Stimulated activated CD8-positive, alpha-beta memory T cell treated with anti-CD3 and anti-CD28 coated beads, Interleukin-2, amount 100 ng/mL, for 1 hour (primary cell): ENCODE data around the gene HAGH.

ENCODE experiments used
- DNase-seq, 2 donors: peaks; one replicate each; pipeline ENCODE4 v3.0.0-alpha.2; 2020; ENCODE audit warnings: low read depth in 2 of 2

HAGH gene

DNA sequence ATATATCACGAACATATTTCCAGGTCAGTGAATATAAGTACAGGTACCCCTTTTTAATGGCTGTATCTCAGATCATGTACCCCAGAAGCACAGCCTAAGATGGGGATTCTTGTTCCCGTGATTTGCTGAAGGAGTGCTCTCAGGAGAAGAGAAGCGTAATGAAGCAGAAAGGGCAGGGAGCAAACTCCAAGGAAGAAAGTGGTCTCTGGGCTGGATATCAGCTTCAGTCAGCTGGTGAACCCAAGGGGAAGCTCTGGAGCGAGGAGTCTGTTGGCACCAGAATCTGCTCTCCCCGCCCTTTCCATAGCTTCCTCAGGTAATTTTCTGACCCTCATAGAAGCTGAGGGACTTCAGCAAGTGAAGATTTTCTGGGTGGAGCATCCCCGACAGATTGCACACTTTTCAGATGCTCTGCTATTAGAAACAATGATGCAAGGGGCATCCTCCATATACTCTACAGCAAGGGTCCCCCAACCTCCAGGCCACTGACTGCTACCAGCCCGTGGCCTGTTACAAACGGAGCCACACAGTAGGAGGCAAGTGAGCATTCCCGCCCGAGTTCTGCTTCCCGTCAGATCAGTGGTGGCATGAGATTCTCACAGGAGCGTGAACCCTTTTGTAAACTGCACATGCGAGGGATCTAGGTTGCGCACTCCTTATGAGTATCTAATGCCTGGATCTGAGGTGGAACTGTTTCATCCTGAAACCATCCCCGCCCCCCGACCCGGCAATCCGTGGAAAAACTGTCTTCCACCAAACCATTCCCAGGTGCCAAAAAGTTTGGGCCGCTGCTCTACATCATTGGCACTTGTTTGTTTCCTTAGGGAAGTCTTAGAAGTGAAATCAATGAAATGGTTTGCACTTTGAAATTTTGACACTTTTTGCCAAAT lies 4.8 kb upstream of the HAGH start:
- no peak for DNase-seq

- DNase-seq = no peak
These were observed 3.6 kb upstream of the HAGH start for GRCh38 chr16:1830213-1830612.

DNA sequence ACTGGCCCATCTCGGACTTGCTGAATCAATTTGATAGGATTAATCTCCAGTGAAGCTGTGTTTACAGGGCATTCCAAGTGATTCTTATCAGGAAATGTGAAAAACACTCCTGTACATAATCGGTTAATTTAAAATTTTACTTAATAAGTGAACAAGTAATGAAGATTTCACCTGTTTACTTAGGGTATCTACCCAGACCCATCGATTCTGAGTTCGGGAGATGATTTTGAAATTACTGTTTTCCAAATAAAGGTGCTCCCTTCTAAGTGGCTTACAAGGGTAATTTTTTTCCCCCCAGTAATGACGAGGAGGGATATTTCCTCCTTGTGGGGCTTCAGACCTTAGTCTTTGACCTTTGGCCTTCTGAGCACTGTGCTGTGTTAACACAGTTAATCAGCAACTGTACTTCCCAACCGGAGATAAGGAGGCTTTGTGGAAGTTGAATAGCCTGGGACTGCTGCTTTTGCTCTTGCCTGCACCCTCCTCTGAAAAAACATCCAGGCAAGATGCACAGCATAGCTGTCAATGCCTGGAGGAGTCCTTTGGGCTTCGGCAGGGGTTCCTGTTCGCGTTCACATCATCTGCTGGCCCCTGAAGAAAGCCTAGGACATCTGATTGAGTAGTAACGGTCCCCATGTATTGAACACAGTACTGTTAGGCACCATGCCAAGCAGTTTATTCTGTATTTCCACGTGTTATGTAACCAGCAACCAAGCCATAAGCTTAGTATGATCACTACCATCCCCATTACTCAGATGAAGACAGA lies 2.2 kb upstream of the HAGH start:
- no peak for DNase-seq

- DNase-seq = peak; percentile 35 to 55
These were observed 548 bp downstream of the HAGH start for GRCh38 chr16:1825864-1826690.

GRCh38 chr16:1825381-1825863 lies 1.2 kb downstream of the HAGH start:
- no peak for DNase-seq

DNA sequence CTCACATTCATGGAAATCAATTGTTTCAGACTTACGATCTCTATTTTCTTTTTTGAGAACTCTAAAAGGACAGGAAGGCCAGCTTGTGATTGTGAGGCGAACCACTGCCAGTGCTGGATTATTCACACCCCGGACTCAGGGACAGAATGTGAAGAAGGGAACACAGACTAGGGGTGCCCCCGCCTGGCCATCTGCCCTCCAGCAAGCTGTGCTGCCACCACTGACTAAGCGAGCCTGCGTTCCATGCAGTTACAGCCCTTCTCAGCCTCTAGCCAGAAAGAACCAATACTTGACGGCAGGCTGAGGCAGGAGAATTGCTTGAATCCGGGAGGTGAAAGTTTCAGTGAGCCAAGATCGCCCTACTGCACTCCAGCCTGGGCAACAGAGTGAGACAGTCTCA lies 2.8 kb downstream of the HAGH start:
- no peak for DNase-seq

- DNase-seq = no peak
These were observed 3.8 kb downstream of the HAGH start for GRCh38 chr16:1822801-1823200.

DNA sequence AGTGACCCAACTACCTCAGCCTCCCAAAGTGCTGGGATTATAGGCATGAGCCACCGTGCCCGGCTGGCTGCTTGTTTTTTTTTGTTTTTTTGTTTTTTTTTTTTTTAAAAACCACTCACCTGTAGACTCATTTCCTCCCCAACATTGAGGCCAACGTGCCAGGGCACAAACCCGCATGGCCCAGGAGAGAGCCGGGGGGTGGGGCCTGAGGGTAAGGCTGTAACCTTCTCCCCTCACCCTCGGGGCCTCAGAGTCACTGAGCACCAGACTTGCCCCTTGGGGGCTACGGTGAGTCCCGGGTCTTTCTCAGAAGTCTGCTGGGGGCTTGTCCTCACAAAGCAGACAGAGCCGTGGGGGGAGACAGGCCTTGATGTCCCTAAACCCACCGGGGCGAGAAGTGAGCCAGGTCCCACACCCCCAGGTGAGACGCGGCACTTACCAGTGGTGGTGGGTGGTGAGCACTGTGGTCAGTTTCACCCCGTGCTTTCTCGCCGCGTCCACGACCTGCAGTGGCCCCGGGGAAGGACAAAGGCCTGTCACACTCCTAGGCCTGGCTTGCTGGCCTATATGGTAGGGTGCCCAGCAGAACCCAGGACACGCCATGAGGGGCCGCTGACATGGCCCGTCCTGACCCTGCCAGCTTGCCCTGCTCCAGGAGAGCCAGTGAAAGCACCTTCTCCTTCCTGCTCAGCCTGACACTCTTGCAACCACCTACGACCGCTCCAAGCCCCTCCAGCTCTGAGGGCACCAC lies 4.6 kb downstream of the HAGH start:
- no peak for DNase-seq

GRCh38 chr16:1820946-1821290 lies 5.7 kb downstream of the HAGH start:
- DNase-seq = no peak

DNA sequence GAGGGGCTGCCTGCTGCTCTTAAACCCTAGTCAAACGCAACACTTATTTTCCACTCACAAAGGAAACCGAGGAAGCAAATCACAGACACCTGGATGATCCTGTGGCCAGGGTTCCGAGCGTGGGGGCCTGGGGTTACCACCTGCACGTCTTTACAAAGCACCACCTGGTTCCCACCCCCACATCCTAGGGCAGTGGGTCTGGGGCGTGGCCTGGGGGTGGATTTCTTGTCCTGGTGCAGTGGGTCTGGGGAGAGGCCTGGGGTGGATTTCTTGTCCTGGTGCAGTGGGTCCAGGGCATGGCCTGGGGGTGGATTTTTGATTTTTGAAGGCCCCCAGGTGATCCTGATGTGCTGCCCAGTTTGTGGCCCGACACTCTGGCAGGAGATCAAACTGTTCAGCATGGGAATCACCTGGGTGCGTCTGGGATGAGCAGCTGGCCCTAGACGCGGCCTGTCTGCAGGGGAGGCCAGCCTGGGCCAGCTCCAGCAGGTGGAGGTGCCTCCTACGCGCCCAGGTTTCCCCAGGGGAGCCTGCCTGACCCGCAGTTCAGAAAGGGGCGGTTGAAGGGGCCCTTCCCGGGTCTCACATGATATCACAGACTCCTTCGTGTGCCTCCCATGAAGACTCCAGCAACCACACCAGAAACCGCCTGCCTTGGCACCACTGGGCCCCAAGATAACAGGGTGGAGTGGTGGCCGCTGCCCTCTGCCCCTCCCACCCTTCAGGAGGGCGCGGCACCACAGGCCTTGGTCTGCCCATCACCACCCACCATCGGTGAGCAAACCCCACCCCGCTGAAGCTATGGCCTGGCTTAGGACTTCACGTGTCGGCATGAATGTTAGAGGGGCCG lies 6.3 kb downstream of the HAGH start:
- no peak for DNase-seq

- DNase-seq = no peak
These were observed 7.0 kb downstream of the HAGH start for GRCh38 chr16:1819611-1820010.

- no peak for DNase-seq
These were observed 7.6 kb downstream of the HAGH start for GRCh38 chr16:1818873-1819525.

DNA sequence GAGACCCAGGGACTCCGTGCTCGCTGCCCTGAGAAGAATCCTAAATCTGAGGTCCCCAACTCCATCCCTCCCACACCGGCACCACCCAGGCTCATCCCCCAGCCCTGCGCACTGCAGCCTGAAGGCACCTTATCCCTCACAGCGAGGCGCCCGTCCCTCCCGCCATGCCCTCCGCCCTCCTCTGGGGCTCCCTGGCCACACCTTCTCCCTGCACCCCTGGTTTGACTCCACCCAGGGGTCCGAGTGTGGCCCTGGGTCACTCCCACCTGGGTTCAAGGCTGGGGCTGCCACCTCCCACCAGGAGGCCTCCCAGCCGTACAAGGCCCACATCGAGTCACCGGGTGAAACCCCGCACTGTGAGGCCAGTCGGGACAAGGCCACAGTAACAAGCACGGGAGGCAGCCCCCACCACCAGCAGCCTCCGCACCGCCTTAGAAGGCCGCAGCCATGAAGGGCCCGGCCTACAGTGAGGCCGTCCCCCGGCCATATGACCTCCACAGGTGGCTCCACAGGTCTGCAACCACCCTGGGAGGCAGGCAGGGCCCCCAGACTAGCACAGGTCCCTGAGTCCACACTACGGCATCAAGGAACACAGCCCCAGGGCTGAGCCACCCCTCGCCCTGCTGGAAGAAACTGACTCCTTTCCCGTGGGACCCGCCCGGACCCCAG lies 8.3 kb downstream of the HAGH start:
- no peak for DNase-seq

DNA sequence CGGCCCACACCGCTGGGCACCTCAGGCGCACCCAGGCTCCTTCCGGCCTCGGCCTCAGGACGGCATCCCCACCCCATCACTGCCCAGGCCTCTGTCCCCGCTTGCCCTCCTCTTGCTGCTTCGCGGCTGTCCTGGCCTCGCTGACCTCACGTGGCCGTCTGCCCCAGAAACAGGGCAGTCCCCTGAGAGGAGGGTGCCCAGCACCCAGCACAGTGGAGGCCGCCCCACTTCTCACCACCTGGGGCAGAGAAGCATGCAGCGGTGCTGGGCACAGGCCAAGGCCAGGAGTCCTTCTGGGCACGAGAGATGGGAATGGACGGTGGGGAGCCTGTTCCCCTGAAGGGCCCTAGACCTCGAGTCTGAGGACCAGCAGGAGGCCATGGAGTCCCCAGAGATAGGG lies 8.9 kb downstream of the HAGH start:
- no peak for DNase-seq

DNA sequence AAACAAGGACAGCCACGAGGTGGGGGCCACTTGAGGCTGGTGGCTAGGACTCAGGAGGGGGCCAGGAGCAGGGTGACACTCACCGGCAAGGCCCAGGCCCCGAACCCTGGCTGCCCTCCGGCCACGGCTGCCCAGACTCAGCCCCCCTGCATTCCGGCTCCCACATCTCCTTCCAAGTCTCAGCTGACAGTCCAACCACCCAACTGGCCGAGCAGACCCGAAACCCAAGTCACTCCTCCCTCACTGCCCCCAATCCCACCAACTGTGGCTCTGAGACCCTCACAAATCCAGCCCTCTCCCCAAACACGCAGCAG lies 9.4 kb downstream of the HAGH start:
- no peak for DNase-seq

DNA sequence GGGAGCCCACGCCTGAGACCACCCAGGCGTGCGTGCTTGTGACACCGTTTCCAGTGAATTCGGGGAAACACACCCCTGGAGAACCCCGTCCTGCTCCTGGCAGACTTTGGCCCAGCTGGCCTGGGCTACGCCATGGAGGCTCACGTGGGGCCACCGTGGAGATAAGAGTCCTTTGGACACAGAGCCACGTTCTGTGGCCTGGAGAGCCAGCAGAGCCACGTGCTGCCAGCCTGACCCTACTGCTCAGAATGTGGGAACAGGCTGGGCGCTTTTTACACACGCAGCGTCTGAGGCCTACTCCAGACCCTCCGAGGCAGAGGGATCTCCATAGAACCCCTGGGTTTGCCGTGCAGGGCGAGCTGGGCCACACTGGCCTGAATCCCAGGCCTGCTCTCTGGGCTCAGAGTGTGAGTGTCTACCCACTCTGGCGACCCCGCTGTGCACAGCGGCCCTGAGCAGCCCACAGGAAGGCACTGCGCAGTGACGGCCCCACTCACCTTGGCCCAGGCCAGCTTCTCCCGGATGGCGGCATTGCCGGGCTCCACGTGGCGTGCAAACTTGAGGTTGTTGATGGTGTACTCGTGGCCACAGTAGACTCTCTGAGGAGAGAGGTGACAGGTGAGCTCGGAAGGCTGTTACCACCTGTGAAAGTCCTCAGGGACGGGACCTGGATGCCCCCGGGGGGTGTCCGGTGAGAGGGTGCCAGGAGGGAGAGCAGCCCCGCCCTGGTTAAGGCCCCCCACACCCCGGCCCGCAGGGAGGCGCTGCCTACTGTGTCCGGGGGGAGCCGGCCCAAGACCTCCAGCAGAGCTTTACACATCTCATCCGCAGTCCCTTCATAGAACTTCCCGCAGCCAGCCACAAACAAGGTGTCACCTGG lies 10.0 kb downstream of the HAGH start:
- DNase-seq = no peak

DNA sequence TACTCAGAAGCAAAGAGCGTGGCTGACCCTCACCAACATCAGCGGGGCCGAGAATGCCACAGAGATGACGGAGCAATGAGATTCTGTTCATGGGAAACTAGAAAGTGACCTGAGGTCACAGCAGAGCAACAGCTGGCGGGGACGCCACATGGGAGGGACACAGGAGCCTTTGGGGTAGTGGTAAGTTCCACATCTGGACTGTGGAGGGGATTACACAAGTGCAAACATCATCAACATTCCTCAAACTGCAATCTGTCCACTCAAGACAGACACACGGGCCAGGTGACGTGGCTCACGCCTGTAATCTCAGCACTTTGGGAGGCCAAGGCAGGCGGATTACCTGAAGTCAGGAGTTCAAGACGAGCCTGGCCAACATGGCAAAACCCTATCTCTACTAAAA lies 11.2 kb downstream of the HAGH start:
- no peak for DNase-seq

DNA sequence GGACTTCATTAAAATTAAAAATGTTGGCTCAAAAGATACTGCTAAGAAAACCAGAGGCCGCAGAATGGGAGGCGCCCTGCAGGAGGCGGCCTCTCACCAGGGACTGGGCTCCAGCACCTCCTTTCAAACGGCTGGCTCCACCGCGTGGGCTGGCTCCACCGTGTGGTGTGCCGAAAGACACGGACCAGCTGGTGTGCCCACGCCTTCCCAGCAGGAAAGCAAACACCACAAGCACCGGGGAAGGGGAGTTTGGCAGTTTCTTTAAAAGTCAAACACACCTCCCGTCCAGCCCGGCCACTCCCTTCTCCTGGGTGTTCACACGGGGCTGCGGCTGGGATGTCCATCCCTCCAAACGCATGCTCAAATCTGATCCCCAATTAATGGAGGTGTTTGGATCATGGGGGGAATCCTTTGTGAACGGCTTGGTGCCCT lies 13.9 kb downstream of the HAGH start:
- peak in 1 of 2 donors; percentile 20 for DNase-seq

- no peak for DNase-seq
These were observed 16.1 kb downstream of the HAGH start for GRCh38 chr16:1810536-1810935.
